Parathyroid adenoma (tissue), 2 donors: ENCODE measurements around the gene RPS19BP1.

Experiments used
- H2AFZ ChIP-seq: fragments of 300-600 bp; sonication (generic); one replicate; pipeline ENCODE4 v1.7.0; 2017; ENCODE audit warnings: antibody characterized with exemption, mild to moderate bottlenecking
- H3K27ac ChIP-seq: fragments of 300-600 bp; sonication (generic); one replicate; pipeline ENCODE4 v1.7.0; 2017
- H3K27me3 ChIP-seq: fragments of 300-600 bp; sonication (generic); one replicate; pipeline ENCODE4 v1.7.0; 2017; ENCODE audit warnings: low read length; ENCODE audit not compliant: control insufficient read depth, insufficient read depth
- H3K36me3 ChIP-seq: fragments of 300-600 bp; sonication (generic); one replicate; pipeline ENCODE4 v1.7.0; 2017; ENCODE audit warnings: low read length; ENCODE audit not compliant: control insufficient read depth, insufficient read depth
- H3K4me1 ChIP-seq: fragments of 300-600 bp; sonication (generic); one replicate; pipeline ENCODE4 v1.7.0; 2017; ENCODE audit warnings: control low read depth
- H3K4me2 ChIP-seq: fragments of 300-600 bp; sonication (generic); one replicate; pipeline ENCODE4 v1.7.0; 2017; ENCODE audit warnings: low read length
- H3K4me3 ChIP-seq: fragments of 300-600 bp; sonication (generic); one replicate; pipeline ENCODE4 v1.7.0; 2017; ENCODE audit warnings: low read depth, low read length
- H3K79me2 ChIP-seq: fragments of 300-600 bp; sonication (generic); one replicate; pipeline ENCODE4 v1.7.0; 2017; ENCODE audit warnings: control low read depth
- H3K9ac ChIP-seq: fragments of 300-600 bp; sonication (generic); one replicate; pipeline ENCODE4 v1.7.0; 2017; ENCODE audit warnings: mild to moderate bottlenecking
- H3K9me3 ChIP-seq: fragments of 300-600 bp; sonication (generic); one replicate; pipeline ENCODE4 v1.7.0; 2017; ENCODE audit warnings: low read length; ENCODE audit not compliant: control insufficient read depth
- TF ChIP-seq, protein P1 (sequence below): fragments of 300-600 bp; sonication (generic); IDR thresholded peaks from one replicate; pipeline ENCODE4 v1.7.0; 2017; ENCODE audit warnings: antibody characterized with exemption, mild to moderate bottlenecking
- donor health status: primary hyperparathyroidism.

Gene RPS19BP1

DNA sequence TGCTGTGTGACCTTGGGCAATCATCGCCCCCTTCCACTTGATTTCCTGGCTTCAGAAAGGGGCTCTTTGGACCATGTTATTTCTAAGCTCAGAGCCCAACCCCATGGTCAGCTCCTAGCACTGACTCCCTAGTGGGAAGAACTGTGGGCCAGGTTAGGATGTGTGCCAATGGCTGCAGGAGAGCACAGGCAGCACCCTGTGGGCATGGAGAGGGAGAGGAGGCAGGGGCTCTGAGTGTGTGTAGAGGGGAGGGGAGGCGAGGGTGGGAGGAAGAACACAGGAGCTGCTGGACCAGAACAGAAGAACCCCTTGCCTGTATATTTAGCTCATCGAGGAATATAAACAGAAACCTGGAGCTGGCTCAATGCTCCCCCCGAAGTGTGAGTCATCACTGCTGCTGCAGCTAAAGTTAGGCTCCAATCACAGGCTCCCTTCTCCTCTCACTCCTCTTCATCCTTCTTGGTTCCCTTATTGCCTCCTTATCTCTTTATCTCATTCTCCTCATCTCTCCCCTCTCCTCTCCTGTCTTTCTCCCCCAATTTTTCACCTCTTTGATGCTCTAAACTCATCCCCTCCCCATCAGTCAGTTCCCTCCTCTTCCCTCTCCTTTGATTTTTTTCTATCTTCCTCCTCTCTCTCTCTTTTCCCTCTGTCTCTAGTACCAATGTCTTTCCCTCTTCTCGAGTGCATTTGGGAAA, 14.5 kb upstream of the RPS19BP1 start:
- Histone ChIP-seq H3K9me3 (no peaks in the 10 kb centered on the region), H2AFZ (no peak overlapping the region), H3K27me3 (no peaks in the 10 kb centered on the region), H3K9ac (no peak overlapping the region), H3K4me1 (no peaks in the 10 kb centered on the region), H3K27ac (no peak overlapping the region), H3K4me3 (no peak overlapping the region), H3K4me2 (no peak overlapping the region), H3K36me3 (no peaks in the 10 kb centered on the region), H3K79me2 (no peaks in the 10 kb centered on the region)
- TF ChIP-seq, protein P1, sequence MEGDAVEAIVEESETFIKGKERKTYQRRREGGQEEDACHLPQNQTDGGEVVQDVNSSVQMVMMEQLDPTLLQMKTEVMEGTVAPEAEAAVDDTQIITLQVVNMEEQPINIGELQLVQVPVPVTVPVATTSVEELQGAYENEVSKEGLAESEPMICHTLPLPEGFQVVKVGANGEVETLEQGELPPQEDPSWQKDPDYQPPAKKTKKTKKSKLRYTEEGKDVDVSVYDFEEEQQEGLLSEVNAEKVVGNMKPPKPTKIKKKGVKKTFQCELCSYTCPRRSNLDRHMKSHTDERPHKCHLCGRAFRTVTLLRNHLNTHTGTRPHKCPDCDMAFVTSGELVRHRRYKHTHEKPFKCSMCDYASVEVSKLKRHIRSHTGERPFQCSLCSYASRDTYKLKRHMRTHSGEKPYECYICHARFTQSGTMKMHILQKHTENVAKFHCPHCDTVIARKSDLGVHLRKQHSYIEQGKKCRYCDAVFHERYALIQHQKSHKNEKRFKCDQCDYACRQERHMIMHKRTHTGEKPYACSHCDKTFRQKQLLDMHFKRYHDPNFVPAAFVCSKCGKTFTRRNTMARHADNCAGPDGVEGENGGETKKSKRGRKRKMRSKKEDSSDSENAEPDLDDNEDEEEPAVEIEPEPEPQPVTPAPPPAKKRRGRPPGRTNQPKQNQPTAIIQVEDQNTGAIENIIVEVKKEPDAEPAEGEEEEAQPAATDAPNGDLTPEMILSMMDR, result no peak

DNA sequence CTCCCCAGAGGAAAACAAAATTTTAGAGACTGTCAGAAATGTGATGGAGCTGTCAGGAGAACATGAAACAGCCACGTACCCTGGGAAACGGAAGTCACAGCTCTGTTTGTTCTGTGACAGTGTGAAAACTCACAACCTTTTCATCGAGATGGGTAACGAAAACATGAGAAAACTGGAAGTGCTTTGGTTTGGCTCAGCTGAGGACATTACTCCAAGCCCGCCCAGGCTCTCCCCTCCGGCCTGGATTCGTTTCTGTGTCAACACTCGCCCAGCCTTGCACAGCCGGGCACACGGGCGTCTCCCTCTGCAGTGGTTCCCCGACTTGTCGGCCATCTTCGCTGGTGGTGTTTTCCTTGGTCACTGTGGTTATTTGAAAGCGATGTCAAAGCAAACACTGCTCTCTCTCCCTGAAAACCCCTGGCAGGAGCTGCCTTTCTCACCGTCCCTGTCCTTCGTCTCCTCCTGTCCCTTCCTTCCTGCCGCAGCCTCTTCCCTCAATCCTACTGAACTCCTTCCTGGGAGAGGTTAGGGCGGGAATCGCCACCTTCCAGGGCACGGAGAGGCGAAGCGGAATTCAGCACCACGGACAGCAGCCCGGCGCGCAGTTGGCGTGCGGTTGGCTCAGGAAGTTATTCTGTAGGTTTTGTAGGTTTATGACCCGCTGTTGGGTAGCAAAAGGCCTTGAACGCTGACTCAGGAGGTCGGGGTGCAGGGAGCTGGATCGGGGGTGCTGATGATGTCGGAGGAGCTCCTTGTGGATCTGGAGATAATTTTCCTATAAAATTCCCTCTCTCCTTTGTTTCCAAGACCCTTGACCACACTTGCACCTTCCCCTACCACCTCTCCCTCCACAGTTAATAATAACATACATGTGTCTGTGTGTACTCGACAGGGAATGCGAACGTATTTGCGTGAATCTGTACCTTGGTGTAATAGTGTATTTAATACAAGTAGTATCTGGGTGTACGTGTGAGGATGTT, 13.1 kb upstream of the RPS19BP1 start:
- Histone ChIP-seq H3K27me3 (no peaks in the 10 kb centered on the region), H3K4me1 (no peaks in the 10 kb centered on the region), H3K27ac (no peak overlapping the region), H3K9me3 (no peaks in the 10 kb centered on the region), H3K4me3 (no peak overlapping the region), H3K79me2 (no peaks in the 10 kb centered on the region), H2AFZ (no peak overlapping the region), H3K4me2 (no peak overlapping the region), H3K9ac (no peak overlapping the region), H3K36me3 (no peaks in the 10 kb centered on the region)
- TF ChIP-seq, protein P1, result no peak

DNA sequence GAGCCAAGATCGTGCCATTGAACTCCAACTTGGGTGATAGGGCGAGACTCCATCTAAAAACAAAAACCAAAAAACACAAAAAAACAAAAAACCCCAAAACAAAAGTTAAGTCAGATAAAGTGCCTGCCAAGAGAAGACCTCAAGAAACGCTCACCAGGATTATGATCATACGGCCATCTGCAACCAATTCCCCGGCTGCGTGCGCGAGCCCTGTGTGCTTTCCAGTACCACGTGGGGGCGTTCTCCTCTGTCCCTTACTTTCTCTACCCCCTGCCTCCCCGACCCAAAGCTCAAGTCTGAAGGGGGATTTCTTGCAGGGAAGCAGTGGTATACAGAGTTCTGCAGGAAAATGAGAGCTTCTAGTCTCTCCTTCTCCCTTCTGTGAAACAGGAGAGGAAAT, 10.5 kb upstream of the RPS19BP1 start:
- no peak overlapping the region for H3K4me3 ChIP-seq
- H3K9ac ChIP-seq, result no peak overlapping the region
- no peaks in the 10 kb centered on the region for H3K9me3 ChIP-seq
- TF ChIP-seq, protein P1, result no peak
- no peaks in the 10 kb centered on the region for H3K4me1 ChIP-seq
- H3K79me2 ChIP-seq, result no peaks in the 10 kb centered on the region
- H2AFZ ChIP-seq, result no peak overlapping the region
- H3K27ac ChIP-seq, result no peak overlapping the region
- H3K27me3 ChIP-seq, result no peaks in the 10 kb centered on the region
- no peak overlapping the region for H3K4me2 ChIP-seq
- no peaks in the 10 kb centered on the region for H3K36me3 ChIP-seq

DNA sequence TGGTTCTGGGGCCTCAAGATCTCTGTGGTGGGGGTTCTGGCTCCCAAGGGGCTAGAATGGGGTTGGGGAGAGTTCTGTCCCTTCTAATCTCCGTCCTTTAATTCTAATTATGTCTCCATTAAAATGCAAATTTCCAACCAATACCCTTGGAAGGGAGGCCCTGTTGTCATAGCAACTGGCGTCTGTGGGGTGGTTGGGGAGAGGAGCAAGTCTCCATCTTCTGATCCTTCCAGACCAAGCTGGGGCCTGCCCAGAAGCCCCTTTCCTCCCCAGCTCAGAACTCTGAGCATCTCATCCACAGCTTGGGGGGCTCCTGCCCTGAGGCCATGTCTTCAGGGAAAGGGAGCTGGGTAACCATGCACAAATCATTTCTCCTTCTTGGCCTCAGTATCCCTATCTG, 5.4 kb upstream of the RPS19BP1 start:
- TF ChIP-seq, protein P1, result no peak
- H3K79me2 ChIP-seq, result no peaks in the 10 kb centered on the region
- H3K4me3 ChIP-seq, result no peak overlapping the region
- no peaks in the 10 kb centered on the region for H3K9me3 ChIP-seq
- H3K9ac ChIP-seq, result no peak overlapping the region
- H3K4me1 ChIP-seq, result no peaks in the 10 kb centered on the region
- H3K4me2 ChIP-seq, result no peak overlapping the region
- H3K27ac ChIP-seq, result no peak overlapping the region
- H3K36me3 ChIP-seq, result no peaks in the 10 kb centered on the region
- no peaks in the 10 kb centered on the region for H3K27me3 ChIP-seq
- no peak overlapping the region for H2AFZ ChIP-seq
